ENCODE results near the gene PLXNA1.

Gene PLXNA1

GRCh38 chr3:126982471-126983175 lies at the start of gene PLXNA1:
PLXNA1 (plus strand) TSS chr3:126983115; CDS start chr3:126988594, 5,479 bp downstream.
- DNase-seq (ENCODE audit: low spot score): peak; percentile 88

GRCh38 chr3:126934031-126934531 lies 48.8 kb upstream of the PLXNA1 start:
- no peak for DNase-seq (ENCODE audit: low spot score)

- no peak for DNase-seq (ENCODE audit: low spot score)
Measured at GRCh38 chr3:126934991-126935390, 47.9 kb upstream of the PLXNA1 start.

DNA sequence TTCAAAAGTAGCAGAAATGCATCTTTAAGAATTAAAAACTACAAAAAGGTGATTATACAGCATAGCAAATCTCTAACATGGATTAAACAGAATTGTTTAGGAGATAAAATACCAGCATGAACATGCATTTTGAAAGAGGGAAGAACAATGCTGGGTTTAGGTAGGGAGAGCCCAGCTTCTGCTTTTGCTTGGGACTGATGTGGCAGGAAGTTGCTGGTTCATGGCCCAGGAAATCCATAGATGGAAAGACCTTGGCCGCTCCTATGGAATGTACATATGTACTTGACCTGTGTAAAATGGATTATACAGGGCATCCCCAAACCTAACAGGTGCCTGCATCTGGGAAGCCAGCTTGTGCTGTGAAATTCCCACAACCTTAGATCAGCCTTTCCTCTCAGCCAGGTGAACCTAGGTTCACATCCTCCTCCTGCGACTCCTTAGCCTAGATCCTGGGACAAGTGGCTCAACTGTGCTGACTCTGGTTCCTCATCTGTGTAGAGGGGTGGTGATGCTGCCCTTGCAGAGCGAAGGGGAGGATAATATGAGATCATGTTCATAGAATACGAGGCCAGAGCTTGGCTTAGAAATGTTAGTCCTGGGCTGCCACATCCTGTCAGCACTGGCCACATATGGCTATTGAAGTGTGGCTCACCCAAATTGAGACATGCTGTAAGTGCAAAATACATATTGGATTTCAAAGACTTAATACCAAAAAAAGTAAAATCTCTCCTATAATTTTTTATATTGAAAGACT lies 47.0 kb upstream of the PLXNA1 start:
- no peak for DNase-seq (ENCODE audit: low spot score)

DNA sequence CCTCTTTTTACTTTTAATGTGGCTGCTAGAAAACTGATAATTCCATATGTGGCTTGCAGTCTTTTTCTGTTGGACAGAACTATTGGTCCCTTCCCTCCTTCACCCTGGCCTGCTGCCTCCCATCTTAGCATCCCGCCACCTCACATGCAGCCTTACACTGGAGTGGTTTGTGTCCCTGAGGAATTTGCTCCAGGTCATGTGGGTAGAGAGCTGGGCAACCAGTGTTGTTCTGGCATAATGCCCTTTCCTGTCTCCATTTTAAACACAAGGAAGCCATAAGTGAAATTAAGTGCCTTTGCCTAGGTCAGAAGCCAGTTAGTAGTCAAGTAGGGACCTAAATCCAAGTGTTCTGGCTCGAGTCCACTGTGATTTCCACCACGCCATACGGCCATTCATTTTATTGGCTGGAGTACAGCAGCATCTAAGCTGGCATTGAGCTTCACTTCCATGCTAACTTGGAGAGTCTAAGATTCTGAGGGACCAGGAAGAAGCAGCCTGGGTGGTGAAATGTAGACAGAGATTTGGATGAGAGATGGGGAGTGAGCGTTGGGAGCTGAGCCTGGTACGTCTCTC lies 46.0 kb upstream of the PLXNA1 start:
- DNase-seq (ENCODE audit: low spot score): no peak

GRCh38 chr3:126937533-126937932 lies 45.4 kb upstream of the PLXNA1 start:
- no peak for DNase-seq (ENCODE audit: low spot score)

DNA sequence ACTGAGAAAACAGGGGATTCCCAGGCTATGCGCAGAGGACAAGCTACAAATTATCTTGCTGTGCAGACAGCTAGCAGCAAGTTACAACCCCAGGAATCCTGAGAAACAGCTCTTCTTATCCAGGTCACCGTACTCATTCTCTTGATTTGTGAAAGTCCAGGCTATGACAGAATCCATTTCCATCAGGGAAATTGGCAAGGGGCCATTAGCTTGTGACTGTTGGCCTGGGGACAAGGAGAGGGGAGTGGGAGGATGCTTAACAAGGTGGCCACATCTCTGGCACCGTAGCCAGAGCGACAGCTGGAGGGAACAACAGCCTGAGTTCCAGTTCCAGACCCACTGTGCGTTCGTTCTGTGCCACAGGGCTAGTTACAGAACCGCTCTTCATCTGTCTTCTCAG lies 44.9 kb upstream of the PLXNA1 start:
- DNase-seq (ENCODE audit: low spot score): no peak

GRCh38 chr3:126938520-126939337 lies 44.2 kb upstream of the PLXNA1 start:
- no peak for DNase-seq (ENCODE audit: low spot score)

DNA sequence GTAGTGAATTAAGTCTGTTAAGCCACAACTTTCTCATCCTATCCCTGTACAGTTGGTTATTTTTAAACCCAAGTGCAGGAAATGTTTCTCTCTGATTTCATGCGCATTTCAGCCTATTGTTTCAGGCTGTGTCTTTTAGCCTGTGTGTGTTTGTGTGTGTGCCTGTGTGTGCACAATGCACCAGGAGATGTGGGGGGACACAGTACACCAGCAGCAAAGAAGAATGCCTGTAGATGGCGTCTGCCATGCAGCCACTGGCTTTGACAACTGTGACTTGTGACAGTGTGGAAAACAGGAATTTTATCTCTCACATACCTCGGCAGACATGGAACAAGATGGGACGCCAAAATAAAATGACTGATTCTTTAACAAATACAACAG lies 43.6 kb upstream of the PLXNA1 start:
- DNase-seq (ENCODE audit: low spot score): no peak

- no peak for DNase-seq (ENCODE audit: low spot score)
Measured at GRCh38 chr3:126939733-126940132, 43.2 kb upstream of the PLXNA1 start.

- no peak for DNase-seq (ENCODE audit: low spot score)
Measured at GRCh38 chr3:126941721-126942270, 41.1 kb upstream of the PLXNA1 start.

GRCh38 chr3:126944089-126944965 lies 38.6 kb upstream of the PLXNA1 start:
- no peak for DNase-seq (ENCODE audit: low spot score)

GRCh38 chr3:126945171-126945721 lies 37.7 kb upstream of the PLXNA1 start:
- DNase-seq (ENCODE audit: low spot score): no peak

DNA sequence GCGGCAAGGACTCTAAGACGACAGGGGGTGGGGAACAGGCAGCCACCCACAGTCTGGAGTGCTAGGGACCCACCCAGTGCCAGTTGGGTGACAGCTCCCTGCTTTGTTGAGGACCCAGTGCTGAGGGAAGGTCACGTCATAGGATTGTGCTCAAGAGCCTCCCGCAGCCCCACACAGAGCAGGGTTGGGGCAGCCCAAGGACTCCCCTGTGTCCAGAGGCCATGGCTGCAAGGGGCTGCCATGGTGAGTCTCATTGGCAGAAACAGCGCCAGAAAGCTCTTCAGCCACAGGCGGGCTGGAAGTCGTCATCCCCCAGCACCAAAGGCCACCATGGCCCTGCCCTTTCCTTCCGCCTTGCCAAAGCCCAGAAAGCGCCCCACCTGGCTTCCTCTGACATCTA lies 37.0 kb upstream of the PLXNA1 start:
- DNase-seq (ENCODE audit: low spot score): no peak

- no peak for DNase-seq (ENCODE audit: low spot score)
Measured at GRCh38 chr3:126946405-126946804, 36.5 kb upstream of the PLXNA1 start.

- DNase-seq (ENCODE audit: low spot score): no peak
Measured at GRCh38 chr3:126947429-126947828, 35.5 kb upstream of the PLXNA1 start.

- no peak for DNase-seq (ENCODE audit: low spot score)
Measured at GRCh38 chr3:126948980-126949535, 33.9 kb upstream of the PLXNA1 start.

DNA sequence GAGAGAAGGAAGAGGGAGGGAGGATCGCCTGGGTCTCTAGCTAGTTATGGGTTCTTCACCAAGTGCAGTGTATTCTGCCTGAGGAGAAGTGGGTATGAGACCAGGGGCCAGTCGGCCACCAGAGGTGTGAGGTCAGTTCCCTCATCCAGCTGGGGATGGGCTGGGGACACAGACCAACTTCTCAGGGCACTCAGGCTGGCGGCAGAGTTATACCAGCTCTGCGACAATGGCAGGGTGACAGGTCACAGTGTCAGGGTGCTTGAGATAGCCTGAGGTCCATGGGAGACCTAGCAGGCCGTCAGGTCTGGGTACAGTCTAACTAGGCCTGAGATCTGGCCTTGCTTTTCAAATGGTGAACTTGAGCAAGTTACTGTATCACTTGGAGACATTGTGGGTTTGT lies 31.4 kb upstream of the PLXNA1 start:
- DNase-seq (ENCODE audit: low spot score): no peak

GRCh38 chr3:126952261-126952982 lies 30.5 kb upstream of the PLXNA1 start:
- DNase-seq (ENCODE audit: low spot score): no peak

Data from LoVo (cell line).